ENCODE measurements around the gene INTU.
"Not testable (repeated sequence)": the region's sequence is repeated elsewhere in the genome, so short reads cannot be mapped to it uniquely, and the experiment has no call there.

Gene INTU

DNA sequence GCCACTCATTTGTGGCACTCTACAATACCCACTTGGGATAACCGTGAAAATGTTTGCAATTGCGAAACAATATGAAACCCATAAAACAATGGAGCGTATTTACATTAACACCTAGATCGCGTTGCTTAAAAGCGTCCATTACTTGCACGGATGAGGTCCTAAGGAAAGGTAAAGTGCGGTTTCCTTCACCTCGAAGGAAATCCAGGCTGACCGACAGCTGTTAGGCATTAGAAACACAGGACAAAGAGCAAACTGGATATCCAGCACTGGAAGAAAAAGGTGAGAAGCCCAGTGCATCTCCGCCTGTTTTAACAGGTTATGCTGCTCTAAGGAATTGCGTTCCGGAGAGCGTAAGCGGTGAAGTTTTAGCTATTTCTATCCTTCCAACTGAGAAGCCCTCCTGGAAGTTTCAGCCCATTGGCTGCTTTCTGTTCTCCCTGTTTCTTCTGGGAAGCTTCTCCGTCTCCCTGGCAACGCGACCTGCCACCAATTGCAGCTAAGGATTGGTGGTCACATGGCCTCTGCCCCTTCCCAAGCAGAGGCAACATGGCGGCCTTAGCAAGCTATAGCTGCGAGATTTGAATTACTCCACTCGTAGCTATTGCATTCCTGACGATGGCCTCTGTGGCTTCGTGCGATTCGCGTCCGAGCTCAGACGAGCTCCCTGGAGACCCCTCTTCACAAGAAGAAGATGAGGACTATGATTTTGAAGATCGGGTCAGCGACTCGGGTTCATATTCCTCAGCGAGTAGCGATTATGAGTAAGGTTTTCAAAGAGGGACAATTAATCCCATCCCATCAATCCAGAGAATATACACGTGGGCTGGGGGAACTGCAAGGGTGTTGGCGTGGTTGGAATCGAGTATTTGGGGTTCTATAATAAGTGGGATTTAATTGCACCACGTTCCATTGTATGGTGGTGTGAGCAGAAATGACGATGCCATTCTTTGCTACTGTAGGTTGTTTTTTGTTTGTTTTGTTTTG lies at the start of gene INTU:
INTU (plus strand) TSS at position 538 of the 984 bp plus-strand sequence; CDS start at position 616, 78 bp downstream.
- DNase-seq (ENCODE audit: low spot score), result peak; percentile 10

DNA sequence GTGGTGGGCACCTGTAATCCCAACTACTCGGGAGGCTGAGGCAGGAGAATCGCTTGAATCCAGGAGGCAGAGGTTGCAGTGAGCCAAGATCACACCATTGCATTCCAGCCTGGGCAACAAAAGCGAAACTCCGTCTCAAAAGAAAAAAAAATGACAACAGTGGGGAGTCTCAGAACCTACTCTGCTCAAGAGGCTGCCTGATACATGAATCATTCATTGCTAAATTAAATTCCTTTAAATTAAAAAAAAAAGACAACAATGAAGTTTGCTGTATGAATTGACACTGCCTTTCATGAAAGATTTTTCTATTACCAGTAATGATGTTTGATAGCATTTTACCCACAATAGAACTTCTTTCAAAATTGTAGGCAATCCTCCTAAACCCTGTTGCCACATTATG lies 46.3 kb upstream of the INTU start:
- not testable (repeated sequence) for DNase-seq (ENCODE audit: low spot score)

DNA sequence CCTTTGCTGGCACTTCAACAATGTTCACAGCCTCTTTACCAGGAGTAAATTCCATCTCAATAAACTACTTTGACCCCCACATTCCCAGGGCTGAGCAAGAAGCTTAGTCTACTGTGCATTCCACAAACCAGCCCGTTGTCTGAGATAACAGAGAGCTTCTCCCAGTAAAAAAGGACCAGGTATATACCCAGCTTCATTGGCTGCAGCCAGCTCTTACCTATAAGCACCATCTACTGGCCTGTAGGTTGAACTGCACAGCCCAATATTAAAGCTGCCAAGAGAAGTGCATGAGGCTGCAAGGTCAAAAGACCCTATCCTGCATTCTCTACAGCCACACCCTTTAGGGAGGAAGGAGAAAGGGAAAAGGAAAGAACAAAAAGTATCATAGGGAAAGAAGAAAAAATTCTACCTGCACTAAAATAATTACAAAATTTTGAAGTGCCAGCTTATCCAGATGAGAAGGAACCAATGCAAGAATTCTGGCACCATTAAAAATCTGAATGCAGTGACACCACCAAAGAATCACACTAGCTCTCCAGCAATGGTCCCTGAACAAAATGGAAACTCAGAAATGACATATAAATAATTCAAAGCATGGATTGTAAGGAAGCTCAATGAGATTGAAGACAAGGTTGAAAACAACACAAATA lies 45.7 kb upstream of the INTU start:
- peak; percentile 4 for DNase-seq (ENCODE audit: low spot score)

DNA sequence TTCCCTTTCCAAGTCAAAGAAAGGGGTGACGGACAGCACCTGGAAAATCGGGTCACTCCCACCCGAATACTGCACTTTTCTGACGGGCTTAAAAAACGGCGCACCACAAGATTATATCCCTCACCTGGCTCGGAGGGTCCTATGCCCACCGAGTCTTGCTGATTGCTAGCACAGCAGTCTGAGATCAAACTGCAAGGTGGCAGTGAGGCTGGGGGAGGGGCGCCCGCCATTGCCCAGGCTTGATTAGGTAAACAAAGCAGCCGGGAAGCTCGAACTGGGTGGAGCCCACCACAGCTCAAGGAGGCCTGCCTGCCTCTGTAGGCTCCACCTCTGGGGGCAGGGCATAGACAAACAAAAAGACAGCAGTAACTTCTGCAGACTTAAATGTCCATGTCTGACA lies 43.6 kb upstream of the INTU start:
- not testable (repeated sequence) for DNase-seq (ENCODE audit: low spot score)

DNA sequence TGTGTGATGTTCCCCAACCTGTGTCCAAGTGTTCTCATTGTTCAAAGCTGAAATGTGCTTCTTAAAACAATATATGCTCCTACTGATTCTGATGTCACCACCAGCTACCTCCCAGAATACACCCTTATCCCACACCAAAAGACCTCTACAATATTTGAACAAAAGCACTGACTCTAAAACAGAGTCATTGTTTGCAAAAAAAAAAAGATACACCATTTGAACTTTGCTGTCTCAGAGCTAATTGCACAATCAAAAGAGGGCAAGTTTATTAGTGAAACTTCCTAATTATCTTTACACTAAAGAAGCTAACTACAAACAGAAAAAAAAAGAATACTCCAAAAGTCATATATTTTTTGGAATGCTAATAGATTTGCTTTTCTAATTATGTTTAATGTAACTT lies 34.1 kb upstream of the INTU start:
- DNase-seq (ENCODE audit: low spot score), result no peak

DNA sequence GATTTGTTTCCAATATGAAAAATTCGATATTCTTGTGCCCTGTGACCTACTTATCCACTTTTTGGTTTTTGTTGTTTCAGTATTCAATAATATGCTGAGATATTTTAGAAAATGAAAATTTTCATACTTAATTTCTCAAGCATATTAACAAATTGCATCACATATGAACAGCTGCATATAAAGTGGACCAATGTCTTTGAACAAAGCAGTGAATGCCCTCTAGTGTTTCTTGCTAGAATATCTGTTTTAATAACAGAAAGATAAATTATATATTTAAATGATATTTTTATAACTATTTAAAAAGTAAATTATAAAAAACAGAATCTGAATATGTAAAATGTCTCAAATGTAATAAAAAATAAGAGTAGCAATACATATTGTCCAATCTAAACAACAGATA lies 31.7 kb upstream of the INTU start:
- DNase-seq (ENCODE audit: low spot score), result no peak

DNA sequence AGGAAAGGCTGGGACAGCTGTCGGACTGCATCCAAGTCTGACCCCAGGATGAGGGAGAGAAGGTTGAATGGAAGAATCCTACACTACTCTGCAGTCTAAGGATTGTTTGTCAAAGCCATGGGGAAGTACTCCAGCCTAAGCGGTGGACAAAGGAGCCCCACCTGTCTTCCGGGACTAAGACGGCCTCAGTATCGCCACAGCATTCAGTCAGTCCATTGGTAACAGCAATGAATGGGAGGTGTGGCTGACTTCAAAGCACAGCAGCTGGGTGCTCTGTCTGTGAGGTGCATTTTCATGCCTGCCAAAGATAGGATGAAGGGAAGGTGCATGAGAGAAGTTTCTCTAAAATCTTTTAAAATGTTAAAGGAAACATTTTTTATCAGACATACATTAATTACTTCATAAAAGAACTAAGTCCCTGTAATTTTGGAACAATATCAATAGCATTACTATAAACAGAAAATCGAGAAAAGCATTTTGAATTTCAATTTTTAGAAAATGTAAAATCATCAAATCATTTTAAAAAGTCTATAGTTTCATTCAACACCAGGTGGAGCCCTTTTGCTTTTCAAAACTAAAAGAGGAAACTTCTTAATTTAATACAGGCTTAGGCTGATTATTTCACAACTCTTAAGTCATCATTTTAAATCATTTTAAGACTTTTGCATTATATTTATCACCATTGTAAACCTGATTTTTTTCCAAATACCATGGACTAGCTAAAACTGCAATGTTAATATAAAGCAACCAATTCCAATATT lies 27.6 kb upstream of the INTU start:
- no peak for DNase-seq (ENCODE audit: low spot score)

DNA sequence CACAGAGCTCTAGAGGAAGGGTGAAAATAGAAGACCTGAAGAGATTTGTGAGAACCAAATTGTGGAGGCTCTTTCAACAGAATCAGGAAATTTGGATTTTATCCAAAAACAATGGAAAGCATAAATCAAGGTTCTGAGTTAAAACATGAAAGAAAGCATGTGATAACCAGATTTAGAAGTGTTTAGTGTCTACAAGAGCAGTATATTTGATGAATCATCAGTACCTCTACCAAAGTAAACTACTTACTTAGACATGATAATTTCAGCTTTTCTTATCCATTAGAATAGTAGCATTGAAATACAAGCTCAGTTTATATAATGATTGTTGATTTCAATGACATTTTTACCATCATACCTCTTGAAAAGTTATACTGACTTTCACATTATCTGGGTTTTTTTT lies 25.9 kb upstream of the INTU start:
- DNase-seq (ENCODE audit: low spot score), result no peak

DNA sequence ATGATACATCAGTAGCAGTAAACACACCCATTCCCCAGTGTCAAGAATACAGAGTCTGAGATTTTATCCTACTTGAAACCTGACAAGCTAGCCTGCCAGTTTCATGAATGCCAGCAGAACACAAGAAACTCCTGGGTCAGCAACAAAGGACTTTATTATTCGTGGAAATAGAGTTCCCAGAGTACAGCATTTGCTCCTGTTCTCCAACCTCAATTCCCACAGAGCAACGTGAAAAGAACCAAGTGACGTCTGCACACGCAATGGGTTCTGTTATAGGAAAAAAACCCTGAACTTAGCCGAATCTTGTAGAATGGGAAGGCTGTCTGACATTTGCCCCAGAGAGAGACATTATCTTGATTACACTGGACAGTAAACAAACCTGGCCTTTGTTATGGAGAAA lies 23.3 kb upstream of the INTU start:
- no peak for DNase-seq (ENCODE audit: low spot score)

DNA sequence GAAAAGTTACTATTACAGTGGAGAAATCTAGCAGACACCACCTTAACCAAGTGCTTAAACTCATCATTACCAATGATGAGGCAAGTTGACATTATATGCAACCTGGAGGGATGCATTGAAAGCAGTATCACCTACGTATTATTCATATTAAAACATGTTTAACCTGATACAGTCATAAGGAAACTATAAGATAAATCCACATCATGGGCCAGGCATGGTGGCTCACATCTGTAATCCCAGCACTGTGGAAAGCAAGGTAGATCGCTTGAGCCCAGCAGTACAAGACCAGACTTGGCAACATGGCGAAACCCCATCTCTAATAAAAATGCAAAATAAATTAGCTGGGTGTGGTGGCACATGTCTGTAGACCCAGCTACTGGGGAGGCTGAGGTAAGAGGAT lies 22.3 kb upstream of the INTU start:
- DNase-seq (ENCODE audit: low spot score), result no peak

DNA sequence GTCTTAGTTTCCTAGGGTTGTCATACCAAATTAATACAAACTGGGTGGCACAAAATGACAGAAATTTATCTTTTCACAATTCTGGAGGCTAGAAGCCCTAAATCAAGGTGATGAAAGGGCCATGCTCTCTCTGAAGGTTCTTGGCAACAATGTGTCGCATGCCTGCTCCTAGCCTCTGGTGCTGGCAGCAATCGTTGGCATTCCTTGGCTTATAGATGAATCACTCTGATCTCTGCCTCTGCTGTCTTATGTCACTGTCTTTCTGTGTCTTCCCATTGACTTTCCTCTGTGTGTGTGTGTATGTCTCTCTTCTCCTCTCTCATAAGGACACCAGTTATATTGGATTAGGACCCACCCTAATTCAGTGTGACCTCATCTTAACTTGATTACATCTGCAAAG lies 15.9 kb upstream of the INTU start:
- no peak for DNase-seq (ENCODE audit: low spot score)

DNA sequence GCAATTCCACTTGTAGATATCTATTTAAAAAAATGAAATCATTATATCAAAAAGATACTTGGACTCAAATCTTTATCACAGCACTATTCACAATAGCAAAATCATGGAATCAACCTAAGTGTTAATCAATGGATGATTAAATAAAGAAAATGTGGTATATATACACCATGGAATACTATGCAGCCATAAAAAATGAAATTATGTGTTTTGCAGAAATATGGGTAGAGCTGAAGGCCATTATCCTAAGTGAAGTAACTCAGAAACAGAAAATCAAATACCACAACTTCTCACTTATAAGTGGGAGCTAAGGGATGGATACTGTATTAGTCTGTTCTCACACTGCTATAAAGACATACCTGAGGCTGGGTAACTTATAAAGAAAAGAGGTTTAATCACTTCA lies 14.3 kb upstream of the INTU start:
- DNase-seq (ENCODE audit: low spot score), result no peak

DNA sequence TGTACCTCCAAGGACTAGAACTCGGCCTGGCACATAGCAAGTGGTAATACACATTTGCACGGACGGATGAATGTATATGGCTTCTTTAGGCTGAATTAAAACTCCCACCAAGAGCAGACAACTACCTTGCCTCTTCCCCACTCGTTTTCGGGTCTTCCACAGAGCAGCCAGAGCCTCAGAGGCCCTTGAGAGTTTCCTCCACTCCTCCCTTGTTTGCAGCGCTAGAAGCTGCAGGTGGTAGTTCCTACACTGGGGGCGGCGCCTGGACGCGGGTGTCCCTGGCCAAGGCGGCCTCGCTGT lies 10.2 kb upstream of the INTU start:
- DNase-seq (ENCODE audit: low spot score), result no peak

DNA sequence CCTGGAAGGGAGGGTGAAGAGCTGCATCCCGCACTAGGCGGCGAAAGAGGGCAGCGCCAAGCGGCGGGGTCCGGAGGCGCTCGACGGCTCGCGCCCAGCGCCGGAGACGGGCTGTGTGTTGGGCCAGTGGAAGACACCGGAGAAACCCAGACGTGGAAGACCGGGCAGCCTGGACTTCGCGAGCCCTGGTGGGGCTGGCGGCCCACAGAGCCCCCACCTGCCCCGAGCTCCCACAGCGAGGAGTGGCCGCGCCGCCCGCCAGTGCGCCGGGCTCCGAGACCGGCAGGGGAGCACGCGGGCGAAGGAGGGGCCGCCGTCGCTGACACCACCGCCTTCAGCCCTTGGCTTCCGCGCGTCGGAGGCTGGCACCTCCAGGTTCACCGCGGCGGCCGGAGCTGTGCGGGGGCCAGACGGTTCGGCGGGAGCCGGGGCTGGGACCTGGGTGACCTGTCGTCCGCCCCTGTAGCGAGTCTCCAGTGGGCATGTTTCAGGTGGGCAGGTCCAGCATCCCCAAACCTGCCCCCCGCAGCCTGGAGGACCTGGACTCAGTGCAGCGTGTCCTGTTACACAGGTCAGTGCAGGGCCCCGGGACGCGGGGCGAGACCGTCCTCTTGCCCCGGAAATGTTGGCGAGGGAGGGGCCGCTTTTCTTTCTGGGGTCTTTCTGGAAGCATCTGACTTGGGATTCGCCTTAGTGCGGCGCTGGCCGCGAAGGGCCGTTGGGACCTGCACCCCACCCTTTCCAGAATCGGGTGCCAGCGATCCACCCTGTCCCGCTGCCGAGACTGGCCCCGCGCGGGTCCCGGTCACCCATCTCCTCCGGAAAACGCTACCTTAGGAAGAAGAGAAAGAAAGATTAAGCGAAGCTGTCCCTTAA lies 9.6 kb upstream of the INTU start:
- no peak for DNase-seq (ENCODE audit: low spot score)

DNA sequence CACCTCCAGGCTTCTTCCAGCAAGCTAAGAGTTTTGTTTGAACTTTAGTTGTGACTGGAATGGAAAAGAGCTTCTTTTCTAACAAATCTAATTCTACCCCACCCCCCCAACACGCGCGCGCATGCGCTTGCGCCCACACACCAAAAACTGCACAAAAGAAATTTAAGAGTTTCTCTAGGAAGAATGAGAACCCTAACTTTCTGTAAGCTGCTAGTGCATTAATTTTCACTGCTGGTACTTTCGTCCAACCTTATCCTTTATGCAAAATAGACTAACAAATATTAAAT lies 9.0 kb upstream of the INTU start:
- DNase-seq (ENCODE audit: low spot score), result no peak

DNA sequence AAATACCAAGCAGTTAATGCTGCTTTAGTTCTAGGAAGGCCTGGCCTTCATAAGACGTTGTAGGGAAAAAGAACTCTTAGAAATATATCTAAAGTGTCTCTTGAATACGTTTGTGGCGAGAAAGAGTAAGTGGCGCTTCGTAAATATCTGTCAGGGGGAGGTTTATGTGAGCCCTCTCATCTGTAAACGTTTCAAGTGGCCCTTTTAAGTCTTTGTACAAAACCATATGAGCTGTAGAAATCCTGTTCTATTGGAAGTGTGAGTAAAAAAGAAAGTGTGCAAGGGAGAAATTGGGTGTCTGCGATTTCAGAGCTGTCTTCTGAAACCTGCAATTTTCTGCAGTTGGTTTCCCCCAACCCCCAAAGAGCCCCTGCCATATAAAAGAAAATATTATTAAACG lies 8.6 kb upstream of the INTU start:
- DNase-seq (ENCODE audit: low spot score), result no peak

DNA sequence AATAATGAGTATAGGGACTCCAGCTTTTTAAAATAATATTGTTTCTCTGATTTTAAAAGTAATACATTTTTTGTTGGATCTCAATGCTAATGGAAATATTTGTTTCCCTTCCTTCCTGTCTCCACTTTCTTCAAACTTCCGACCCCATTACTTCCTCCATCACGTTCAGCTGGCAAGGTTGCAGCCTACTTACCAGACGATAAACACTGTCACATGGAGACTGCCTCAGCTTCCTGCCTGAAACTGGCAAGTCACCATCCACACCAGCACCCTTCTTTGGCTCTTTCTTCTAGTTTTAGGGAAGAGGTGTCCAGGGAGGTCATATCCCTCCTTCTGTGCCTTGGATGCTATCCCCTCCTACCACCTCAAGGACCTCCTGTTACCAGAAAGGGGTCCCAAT lies 3.4 kb upstream of the INTU start:
- no peak for DNase-seq (ENCODE audit: low spot score)

DNA sequence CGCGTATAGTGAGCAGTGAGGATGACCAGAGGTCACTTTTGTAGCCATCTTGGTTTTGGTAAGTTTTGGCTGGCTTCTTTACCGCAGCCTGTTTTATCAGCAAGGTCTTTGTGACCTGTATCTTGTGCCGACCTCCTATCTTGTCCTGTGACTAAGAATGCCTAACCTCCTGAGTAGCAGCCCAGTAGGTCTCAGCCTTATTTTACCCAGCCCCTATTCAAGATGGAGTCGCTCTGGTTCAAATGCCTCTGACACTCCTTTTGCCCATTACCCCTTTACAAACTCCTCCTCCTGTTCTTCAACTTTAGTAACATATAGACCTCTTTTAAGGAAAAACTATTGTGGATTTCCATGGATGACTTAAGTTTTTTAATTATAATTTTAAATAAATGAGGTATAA lies 2.6 kb upstream of the INTU start:
- DNase-seq (ENCODE audit: low spot score), result no peak

DNA sequence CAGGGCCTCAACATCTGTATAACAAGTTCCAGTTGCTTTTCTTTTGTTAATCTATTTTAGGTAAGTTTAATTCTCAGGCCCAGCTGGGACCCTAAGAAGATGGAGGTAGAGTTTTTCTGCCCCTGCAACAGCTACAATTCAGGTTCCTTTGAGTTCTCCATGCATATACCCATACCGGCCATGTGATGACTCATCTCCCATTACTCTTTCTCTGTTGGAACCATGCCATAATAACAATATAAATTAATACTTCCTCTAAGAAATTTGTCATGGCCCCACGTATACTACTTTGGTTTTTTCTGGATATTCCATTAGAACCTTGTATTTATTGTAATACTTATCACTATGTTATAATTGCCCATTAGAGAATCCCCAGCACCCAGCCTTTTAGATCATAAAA lies 1.3 kb upstream of the INTU start:
- DNase-seq (ENCODE audit: low spot score), result no peak

DNA sequence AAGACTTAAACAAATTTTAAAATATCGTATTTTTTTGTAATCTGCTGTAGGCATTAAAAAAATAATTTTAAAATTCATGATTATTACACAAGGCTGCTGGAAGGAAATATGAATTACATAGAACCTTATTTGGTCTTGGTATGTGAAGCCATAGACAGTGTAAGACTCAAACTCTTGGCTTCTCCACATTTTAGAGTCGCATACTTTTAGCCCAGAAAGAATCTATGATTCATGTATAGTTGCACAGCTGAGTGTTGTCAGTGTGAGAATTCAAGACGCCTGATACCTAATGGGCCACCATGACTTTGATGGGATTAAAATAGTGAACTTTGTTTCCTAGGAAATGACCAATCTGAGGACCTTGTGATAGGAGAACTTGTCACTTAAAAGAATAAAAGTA lies 1.4 kb downstream of the INTU start:
- no peak for DNase-seq (ENCODE audit: low spot score)

DNA sequence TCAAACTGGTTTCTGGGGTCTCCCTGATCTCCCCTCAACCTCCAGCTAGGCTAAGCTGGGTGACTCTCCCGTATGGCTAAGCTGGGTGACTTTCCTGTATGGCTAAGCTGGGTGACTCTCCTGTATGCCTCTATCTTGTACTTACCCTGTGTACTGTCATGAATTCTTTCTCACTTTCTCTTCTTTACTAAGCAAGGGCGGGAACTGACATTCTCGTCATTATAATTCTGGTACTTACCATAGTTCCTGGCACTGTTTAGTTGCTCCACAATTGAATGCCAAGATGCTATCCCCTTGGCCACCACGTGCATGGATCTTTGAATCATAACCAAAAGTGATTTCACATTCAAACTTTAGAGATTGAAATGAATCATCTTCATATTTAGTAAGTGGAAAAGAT lies 8.8 kb downstream of the INTU start:
- DNase-seq (ENCODE audit: low spot score), result no peak

DNA sequence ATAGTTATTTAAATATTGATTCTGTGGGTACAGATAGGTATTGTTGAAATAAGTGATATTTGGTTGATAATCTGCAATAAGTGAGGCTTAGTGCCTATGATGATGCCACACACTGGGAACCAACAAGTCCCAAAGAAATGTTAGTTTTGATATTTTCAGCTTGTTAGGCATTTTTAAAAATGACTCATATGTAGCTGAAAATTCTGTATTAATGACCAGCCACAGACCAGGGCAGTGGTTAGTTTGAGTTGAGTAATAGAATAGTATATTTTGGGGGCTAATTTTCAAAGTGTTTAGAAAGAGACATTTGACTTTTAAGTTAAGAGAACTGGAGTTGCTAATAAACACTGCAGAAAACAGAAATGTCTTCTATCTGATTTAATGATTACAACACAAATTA lies 9.4 kb downstream of the INTU start:
- DNase-seq (ENCODE audit: low spot score), result no peak
